Body of pancreas (tissue), 4 donors: Measurements from ENCODE around the gene CPN2.

ENCODE experiments used
- POLR2A ChIP-seq, 3 donors: fragments of 450-650 bp; IDR thresholded peaks; one replicate each; pipeline ENCODE4 v1.6.1; 2016; ENCODE audit warnings: antibody characterized with exemption in 3 of 3, mild to moderate bottlenecking in 2 of 3
- TF ChIP-seq, protein P1 (sequence below), 7 experiments: fragments of 450-650 bp in 4 of 7; fragments of 200-600 bp in 3 of 7; sonication (generic) in 3 of 7; IDR thresholded peaks; one replicate each; pipeline ENCODE4 v1.5.1; 2016 to 2019; ENCODE audit warnings: antibody characterized with exemption in 7 of 7

DNA sequence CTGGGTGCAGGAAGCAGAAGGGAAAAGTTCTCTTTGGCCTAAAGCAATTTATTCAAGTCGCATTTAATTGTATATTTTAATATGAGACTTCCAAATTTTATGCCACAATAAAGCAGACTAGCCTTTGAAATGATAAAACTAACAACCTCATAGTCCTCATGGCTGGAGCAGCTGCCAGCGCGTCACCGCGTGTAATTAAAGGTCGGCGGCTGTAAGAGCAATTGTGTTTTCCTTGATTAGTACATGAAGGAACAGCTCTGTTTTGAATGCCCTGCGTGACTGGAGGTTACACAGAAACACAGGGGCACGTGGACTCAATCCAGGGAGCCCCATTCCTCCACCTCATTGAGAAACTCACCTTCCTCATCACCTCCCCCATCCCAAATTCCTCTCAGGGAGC, 28.5 kb upstream of the CPN2 start:
- TF ChIP-seq, protein P1, sequence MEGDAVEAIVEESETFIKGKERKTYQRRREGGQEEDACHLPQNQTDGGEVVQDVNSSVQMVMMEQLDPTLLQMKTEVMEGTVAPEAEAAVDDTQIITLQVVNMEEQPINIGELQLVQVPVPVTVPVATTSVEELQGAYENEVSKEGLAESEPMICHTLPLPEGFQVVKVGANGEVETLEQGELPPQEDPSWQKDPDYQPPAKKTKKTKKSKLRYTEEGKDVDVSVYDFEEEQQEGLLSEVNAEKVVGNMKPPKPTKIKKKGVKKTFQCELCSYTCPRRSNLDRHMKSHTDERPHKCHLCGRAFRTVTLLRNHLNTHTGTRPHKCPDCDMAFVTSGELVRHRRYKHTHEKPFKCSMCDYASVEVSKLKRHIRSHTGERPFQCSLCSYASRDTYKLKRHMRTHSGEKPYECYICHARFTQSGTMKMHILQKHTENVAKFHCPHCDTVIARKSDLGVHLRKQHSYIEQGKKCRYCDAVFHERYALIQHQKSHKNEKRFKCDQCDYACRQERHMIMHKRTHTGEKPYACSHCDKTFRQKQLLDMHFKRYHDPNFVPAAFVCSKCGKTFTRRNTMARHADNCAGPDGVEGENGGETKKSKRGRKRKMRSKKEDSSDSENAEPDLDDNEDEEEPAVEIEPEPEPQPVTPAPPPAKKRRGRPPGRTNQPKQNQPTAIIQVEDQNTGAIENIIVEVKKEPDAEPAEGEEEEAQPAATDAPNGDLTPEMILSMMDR (IDR thresholded peaks at IDR 0.05): no peak
- no peak for TF ChIP-seq POLR2A (IDR thresholded peaks at IDR 0.05)
